ENCODE data around the gene RBM10.

- no peak for TF ChIP-seq REST (IDR thresholded peaks at IDR 0.05; ENCODE audit: insufficient read depth in 1 of 2, low read depth in 2 of 2, low read length in 2 of 2)
- TF ChIP-seq TAF1 (IDR thresholded peaks at IDR 0.05; ENCODE audit: borderline replicate concordance, insufficient read depth, low read length): no peak
- TF ChIP-seq POLR2AphosphoS5 (IDR thresholded peaks at IDR 0.05; ENCODE audit: low read depth, low read length): no peak
These were observed 51.1 kb downstream of the RBM10 start for GRCh38 chrX:47196098-47196497.

All from PFSK-1 (cell line).